Stimulated activated naive CD8-positive, alpha-beta T cell treated with anti-CD3 and anti-CD28 coated beads, Interleukin-15, amount 100 ng/mL, for 72 hours (primary cell): Measurements from ENCODE around the gene YARS1.

Experiments used
- ATAC-seq: fragments of 150-1000 bp; cut with Tn5 transposase; 2 replicates; pipeline ENCODE4 v1.10.0; 2021; ENCODE audit warnings: mild to moderate bottlenecking, moderate library complexity
- DNase-seq, 2 donors: peaks; one replicate each; pipeline ENCODE4 v3.0.0; 2021 to 2022
- H3K27ac Mint-ChIP-seq, 2 donors: one replicate each; pipeline ENCODE4 v1.8.0; 2022; ENCODE audit warnings: mild to moderate bottlenecking in 2 of 2, mixed read lengths in 2 of 2, moderate library complexity in 2 of 2
- H3K27me3 Mint-ChIP-seq: one replicate; pipeline ENCODE4 v1.8.0; 2022; ENCODE audit warnings: mixed read lengths
- H3K4me1 Mint-ChIP-seq: one replicate; pipeline ENCODE4 v1.8.0; 2022; ENCODE audit warnings: mild to moderate bottlenecking, mixed read lengths
- H3K4me3 Mint-ChIP-seq, 2 donors: one replicate each; pipeline ENCODE4 v1.8.0; 2022; ENCODE audit warnings: mild to moderate bottlenecking in 2 of 2, mixed read lengths in 2 of 2, moderate library complexity in 1 of 2
- H3K9me3 Mint-ChIP-seq, 2 donors: one replicate each; pipeline ENCODE4 v1.8.0; 2022; ENCODE audit warnings: mixed read lengths in 2 of 2

YARS1 gene

GRCh38 chr1:32817159-32817814 is at the start of gene YARS1, which contains the start of gene S100PBP:
YARS1 (minus strand) TSS chr1:32817358; CDS start chr1:32817244, 114 bp downstream.
S100PBP (plus strand) TSS chr1:32817653; CDS start chr1:32826100, 8,447 bp downstream.
- Mint-ChIP-seq H3K9me3 (peaks cover 0 to 4% of the 10 kb centered on the region in 2 donors), H3K4me3 (peak within 1 kb of the TSS; percentile 96 to 99), H3K27ac (peak within 1 kb of the TSS; percentile 100), H3K4me1 (peaks cover 57% of the 10 kb centered on the region), H3K27me3 (no peaks in the 10 kb centered on the region)
- DNase-seq: peak; percentile 100
- peak; percentile 95 for ATAC-seq

GRCh38 chr1:32865639-32866405 is 48.7 kb upstream of the YARS1 start:
- H3K4me1 Mint-ChIP-seq: peaks cover 10% of the 10 kb centered on the region
- ATAC-seq: no peak
- H3K27ac Mint-ChIP-seq: no peak overlapping the region
- DNase-seq: no peak
- H3K9me3 Mint-ChIP-seq: no peaks in the 10 kb centered on the region
- peaks cover 24% of the 10 kb centered on the region for H3K27me3 Mint-ChIP-seq
- no peak overlapping the region for H3K4me3 Mint-ChIP-seq

- Mint-ChIP-seq H3K27me3 (peaks cover 13% of the 10 kb centered on the region), H3K4me1 (peaks cover under 1% of the 10 kb centered on the region), H3K27ac (peak overlapping the region in 1 of 2 donors; percentile 45), H3K4me3 (no peak overlapping the region), H3K9me3 (no peaks in the 10 kb centered on the region)
- no peak for DNase-seq
- ATAC-seq: no peak
Measured at GRCh38 chr1:32864375-32865019, 47.3 kb upstream of the YARS1 start.

GRCh38 chr1:32863881-32864245 is 46.7 kb upstream of the YARS1 start:
- ATAC-seq (no peak), DNase-seq (no peak)
- no peaks in the 10 kb centered on the region for H3K4me1 Mint-ChIP-seq
- no peaks in the 10 kb centered on the region for H3K9me3 Mint-ChIP-seq
- H3K27ac Mint-ChIP-seq: no peak overlapping the region
- no peak overlapping the region for H3K4me3 Mint-ChIP-seq
- peaks cover 7% of the 10 kb centered on the region for H3K27me3 Mint-ChIP-seq

GRCh38 chr1:32863218-32863880 is 46.2 kb upstream of the YARS1 start:
- Mint-ChIP-seq H3K4me3 (no peak overlapping the region), H3K27ac (no peak overlapping the region), H3K4me1 (no peaks in the 10 kb centered on the region), H3K27me3 (peaks cover 2% of the 10 kb centered on the region), H3K9me3 (no peaks in the 10 kb centered on the region)
- ATAC-seq (no peak), DNase-seq (no peak)

GRCh38 chr1:32861904-32862695 is 44.9 kb upstream of the YARS1 start:
- Mint-ChIP-seq H3K27me3 (no peaks in the 10 kb centered on the region), H3K4me1 (no peaks in the 10 kb centered on the region), H3K9me3 (no peaks in the 10 kb centered on the region), H3K27ac (no peak overlapping the region), H3K4me3 (no peak overlapping the region)
- DNase-seq (no peak), ATAC-seq (no peak)

- Mint-ChIP-seq H3K4me1 (no peaks in the 10 kb centered on the region), H3K27ac (no peak overlapping the region), H3K27me3 (no peaks in the 10 kb centered on the region), H3K4me3 (no peak overlapping the region), H3K9me3 (no peaks in the 10 kb centered on the region)
- no peak for DNase-seq
- no peak for ATAC-seq
Measured at GRCh38 chr1:32860566-32860965, 43.4 kb upstream of the YARS1 start.

- Mint-ChIP-seq H3K4me3 (no peak overlapping the region), H3K27me3 (no peaks in the 10 kb centered on the region), H3K9me3 (no peaks in the 10 kb centered on the region), H3K27ac (no peak overlapping the region), H3K4me1 (no peaks in the 10 kb centered on the region)
- ATAC-seq: no peak
- no peak for DNase-seq
Measured at GRCh38 chr1:32859915-32860314, 42.8 kb upstream of the YARS1 start.

GRCh38 chr1:32858791-32859190 is 41.6 kb upstream of the YARS1 start:
- no peak overlapping the region for H3K27ac Mint-ChIP-seq
- H3K9me3 Mint-ChIP-seq: no peaks in the 10 kb centered on the region
- no peaks in the 10 kb centered on the region for H3K4me1 Mint-ChIP-seq
- ATAC-seq (no peak), DNase-seq (no peak)
- H3K27me3 Mint-ChIP-seq: no peaks in the 10 kb centered on the region
- no peak overlapping the region for H3K4me3 Mint-ChIP-seq

GRCh38 chr1:32858136-32858535 is 41.0 kb upstream of the YARS1 start:
- Mint-ChIP-seq H3K27ac (no peak overlapping the region), H3K27me3 (no peaks in the 10 kb centered on the region), H3K4me3 (no peak overlapping the region), H3K9me3 (no peaks in the 10 kb centered on the region), H3K4me1 (no peaks in the 10 kb centered on the region)
- DNase-seq (no peak), ATAC-seq (no peak)

GRCh38 chr1:32855861-32856617 is 38.9 kb upstream of the YARS1 start:
- ATAC-seq (no peak), DNase-seq (no peak)
- no peak overlapping the region for H3K4me3 Mint-ChIP-seq
- no peaks in the 10 kb centered on the region for H3K4me1 Mint-ChIP-seq
- H3K27me3 Mint-ChIP-seq: no peaks in the 10 kb centered on the region
- H3K27ac Mint-ChIP-seq: no peak overlapping the region
- H3K9me3 Mint-ChIP-seq: no peaks in the 10 kb centered on the region

GRCh38 chr1:32848354-32849063 is 31.4 kb upstream of the YARS1 start:
- H3K4me3 Mint-ChIP-seq: no peak overlapping the region
- H3K4me1 Mint-ChIP-seq: no peaks in the 10 kb centered on the region
- H3K27ac Mint-ChIP-seq: no peak overlapping the region
- DNase-seq: no peak
- no peaks in the 10 kb centered on the region for H3K9me3 Mint-ChIP-seq
- ATAC-seq: no peak
- no peaks in the 10 kb centered on the region for H3K27me3 Mint-ChIP-seq

- no peak overlapping the region for H3K27ac Mint-ChIP-seq
- peaks cover 8% of the 10 kb centered on the region for H3K4me1 Mint-ChIP-seq
- no peaks in the 10 kb centered on the region for H3K9me3 Mint-ChIP-seq
- no peak for DNase-seq
- H3K4me3 Mint-ChIP-seq: no peak overlapping the region
- no peak for ATAC-seq
- no peaks in the 10 kb centered on the region for H3K27me3 Mint-ChIP-seq
Measured at GRCh38 chr1:32831878-32832277, 14.7 kb upstream of the YARS1 start.
